Stimulated activated CD4-positive, alpha-beta T cell treated with anti-CD3 and anti-CD28 coated beads, Interleukin-12 subunit alpha, Interleukin-12 subunit beta, amount 100 ng/mL, for 48 hours (primary cell): ENCODE results near the gene NCSTN.
"Not testable (repeated sequence)": the region's sequence is repeated elsewhere in the genome, so short reads cannot be mapped to it uniquely, and the experiment has no call there.

ENCODE experiments used
- DNase-seq, 3 donors: peaks; one replicate each; pipeline ENCODE4 v3.0.0-alpha.2; 2020; ENCODE audit warnings: low read depth in 2 of 3, low spot score in 1 of 3

NCSTN gene

GRCh38 chr1:160370561-160371345 is 27.6 kb downstream of the NCSTN start:
- no peak for DNase-seq

GRCh38 chr1:160371346-160371631 is 28.1 kb downstream of the NCSTN start:
- no peak for DNase-seq

GRCh38 chr1:160371756-160372155 is 28.6 kb downstream of the NCSTN start:
- no peak for DNase-seq

- DNase-seq = no peak
Measured at GRCh38 chr1:160373696-160374095, 30.5 kb downstream of the NCSTN start.

GRCh38 chr1:160374306-160375110 is 31.3 kb downstream of the NCSTN start:
- no peak for DNase-seq

GRCh38 chr1:160375788-160376524 is 32.8 kb downstream of the NCSTN start:
- no peak for DNase-seq

- DNase-seq = peak in 1 of 3 donors; percentile 24
Measured at GRCh38 chr1:160376525-160377131, 33.4 kb downstream of the NCSTN start.

- DNase-seq = no peak
Measured at GRCh38 chr1:160377585-160378206, 34.5 kb downstream of the NCSTN start.

GRCh38 chr1:160384812-160385211 is 41.6 kb downstream of the NCSTN start:
- not testable (repeated sequence) for DNase-seq

- not testable (repeated sequence) for DNase-seq
Measured at GRCh38 chr1:160388406-160388805, 45.2 kb downstream of the NCSTN start.

- no peak for DNase-seq
Measured at GRCh38 chr1:160394673-160395072, 51.5 kb downstream of the NCSTN start.

GRCh38 chr1:160397651-160398050 is 54.5 kb downstream of the NCSTN start:
- DNase-seq = no peak

- DNase-seq = no peak
Measured at GRCh38 chr1:160398823-160399222, 55.6 kb downstream of the NCSTN start.

- DNase-seq = no peak
Measured at GRCh38 chr1:160399544-160400222, 56.5 kb downstream of the NCSTN start.

- DNase-seq = peak in 2 of 3 donors; percentile 24 to 42
Measured at GRCh38 chr1:160400223-160400645, 57.1 kb downstream of the NCSTN start, which contains the start of gene VANGL2. TSS of gene VANGL2 (plus strand) at chr1:160400564. CDS start at chr1:160415838, 15,274 bp downstream.

- no peak for DNase-seq
Measured at GRCh38 chr1:160400646-160401486, 57.7 kb downstream of the NCSTN start.

GRCh38 chr1:160401487-160401805 is 58.3 kb downstream of the NCSTN start:
- no peak for DNase-seq

- DNase-seq = no peak
Measured at GRCh38 chr1:160402001-160402795, 59.0 kb downstream of the NCSTN start.

GRCh38 chr1:160403244-160403643 is 60.1 kb downstream of the NCSTN start:
- no peak for DNase-seq
